IPS DF 19.7 (cell line): ENCODE measurements around the gene REEP3.

Source experiments
- DNase-seq: peaks from one replicate; pipeline ENCODE4 v3.0.0-alpha.2; 2013; ENCODE audit warnings: low read depth, low spot score

REEP3 gene

GRCh38 chr10:63588436-63589167, 67.4 kb downstream of the REEP3 start:
- no peak for DNase-seq

- DNase-seq, result no peak
Measured at GRCh38 chr10:63591600-63592379, 70.6 kb downstream of the REEP3 start.

- no peak for DNase-seq
Measured at GRCh38 chr10:63593576-63593975, 72.4 kb downstream of the REEP3 start.

DNA sequence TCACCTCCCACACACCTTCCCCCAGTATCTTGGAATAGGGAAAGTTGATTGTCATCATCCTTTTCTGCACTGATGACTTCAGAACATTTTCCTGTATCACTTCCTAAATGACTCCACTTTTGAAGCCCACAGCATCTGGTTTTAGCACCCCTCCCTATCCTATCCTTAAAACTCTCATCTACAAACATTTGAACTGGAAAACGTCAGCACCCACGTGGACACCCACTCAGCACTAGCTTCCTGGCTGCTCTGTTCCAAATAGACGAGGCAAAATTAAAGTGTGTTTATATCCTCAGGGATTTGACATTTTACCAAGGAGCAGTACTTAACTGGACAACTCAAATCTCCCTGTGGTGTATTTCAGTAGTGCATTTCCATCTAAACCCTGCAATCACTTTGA, 73.9 kb downstream of the REEP3 start:
- DNase-seq, result no peak

DNA sequence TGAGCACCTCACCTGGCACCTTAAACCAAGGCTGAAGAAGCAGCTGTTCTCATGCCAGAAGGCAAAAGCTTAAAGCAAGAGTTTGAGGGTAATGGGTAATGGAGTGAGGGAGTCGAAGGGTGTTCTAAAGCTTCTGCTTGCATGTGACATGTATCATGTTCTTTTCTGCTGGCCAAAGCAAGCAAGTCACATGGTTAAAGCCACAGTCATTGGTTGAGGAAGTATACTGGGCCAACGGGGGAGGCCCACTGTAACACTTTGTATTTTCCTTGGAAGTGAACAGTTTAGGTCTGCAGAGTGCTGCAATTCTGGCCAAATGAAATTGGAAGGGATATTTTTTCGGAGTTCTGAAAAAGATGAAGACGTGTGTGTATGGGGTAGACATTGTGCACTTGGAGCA, 75.7 kb downstream of the REEP3 start:
- no peak for DNase-seq

DNA sequence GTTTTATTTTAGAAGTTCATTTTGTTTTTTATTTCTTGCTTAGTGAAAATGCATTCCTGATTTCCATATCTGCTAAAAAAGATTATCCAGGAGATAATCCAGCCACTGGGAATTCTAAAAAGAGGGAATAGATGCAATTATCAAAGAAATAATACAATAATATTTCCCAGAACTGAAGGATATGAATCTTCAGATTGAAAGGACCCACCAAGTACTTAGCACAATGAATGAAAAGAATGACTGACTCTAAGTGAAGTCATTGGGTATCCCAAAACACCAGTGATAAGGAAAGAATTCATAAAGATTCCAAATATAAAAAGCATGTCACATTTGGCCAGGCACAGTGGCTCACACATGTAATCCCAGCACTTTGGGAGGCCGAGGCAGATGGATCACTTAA, 79.3 kb downstream of the REEP3 start:
- DNase-seq, result no peak

DNA sequence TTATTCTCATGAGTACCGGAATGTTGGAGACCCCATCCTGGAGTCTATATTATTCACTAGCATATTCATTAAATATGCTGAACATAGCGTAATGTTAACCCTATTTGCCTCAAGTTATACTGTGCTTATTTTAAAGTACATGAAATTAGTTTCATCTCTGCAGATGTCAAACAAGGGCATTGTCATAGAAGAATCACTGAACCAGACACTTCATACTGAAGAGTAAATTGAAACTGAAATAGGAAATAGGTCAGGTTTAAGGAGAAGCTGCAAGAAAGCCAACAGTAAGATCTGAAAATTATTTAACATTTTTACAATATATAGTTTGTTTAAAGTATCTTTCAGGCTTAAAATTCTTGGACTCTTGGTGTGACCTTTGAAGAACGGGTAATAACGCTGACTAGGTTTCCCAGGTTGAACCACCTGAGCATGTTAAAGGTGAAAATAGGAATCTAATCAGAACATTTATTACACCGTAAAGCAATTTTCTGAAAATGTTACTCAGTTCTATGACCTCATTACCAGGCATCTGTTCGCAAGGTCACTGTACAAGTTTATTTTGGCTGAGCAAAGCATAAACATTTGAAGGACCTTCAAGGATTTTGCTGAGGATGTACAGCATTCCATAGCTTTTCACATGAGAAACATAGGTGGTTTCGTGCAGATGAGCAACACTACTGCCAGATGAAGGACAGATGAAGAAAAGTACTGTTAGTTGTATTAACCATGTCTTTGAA, 82.7 kb downstream of the REEP3 start:
- no peak for DNase-seq

GRCh38 chr10:63605197-63605967, 84.2 kb downstream of the REEP3 start:
- DNase-seq, result peak; percentile 28

GRCh38 chr10:63608511-63608910, 87.3 kb downstream of the REEP3 start:
- DNase-seq, result no peak

GRCh38 chr10:63611078-63611477, 89.9 kb downstream of the REEP3 start:
- no peak for DNase-seq

DNA sequence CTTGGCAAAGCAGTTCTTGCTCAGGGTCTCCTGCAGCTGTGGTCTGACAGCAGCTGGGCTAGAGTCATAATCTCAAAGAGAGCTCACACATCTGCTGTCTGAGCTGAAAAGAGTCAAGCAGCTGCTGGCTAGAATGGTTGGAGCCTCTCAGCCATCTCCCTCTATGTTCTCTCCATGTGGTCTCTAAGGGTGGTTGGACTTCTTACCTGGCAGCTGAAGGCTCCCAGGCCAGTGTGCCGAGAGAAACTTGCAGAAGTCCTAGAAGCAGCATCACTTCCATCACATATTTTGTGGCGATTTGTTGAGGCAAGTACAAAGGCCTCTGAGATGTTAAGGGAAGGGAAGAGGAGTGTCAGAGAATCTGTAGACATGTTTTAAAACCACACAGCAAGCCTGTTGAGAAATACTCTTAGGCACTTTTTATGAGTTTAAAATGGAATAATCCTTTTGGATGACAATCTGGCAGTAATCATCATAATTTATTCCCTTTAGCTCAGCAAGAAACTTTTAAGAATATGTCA, 93.2 kb downstream of the REEP3 start:
- DNase-seq, result no peak

DNA sequence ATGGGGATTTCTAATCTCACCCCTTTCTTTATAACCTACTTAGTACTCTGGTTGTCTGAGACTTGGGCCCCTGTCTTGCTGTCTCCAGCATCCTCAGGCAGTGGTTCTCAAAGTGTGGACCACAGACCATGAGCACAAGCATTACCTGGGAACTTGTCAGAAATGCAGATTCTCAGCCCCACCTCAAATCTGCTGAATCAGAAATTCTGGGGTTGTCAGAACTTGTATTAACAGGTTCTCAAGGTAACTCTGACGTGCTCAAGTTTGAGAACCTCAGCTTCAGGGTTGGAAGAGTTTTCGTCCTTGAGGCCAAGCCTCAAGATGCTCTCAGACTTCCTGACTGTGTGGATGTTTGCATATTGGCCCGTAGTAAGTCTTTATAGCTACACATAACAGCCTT, 97.4 kb downstream of the REEP3 start:
- DNase-seq, result no peak

- DNase-seq, result no peak
Measured at GRCh38 chr10:63619426-63619825, 98.2 kb downstream of the REEP3 start.

GRCh38 chr10:63622097-63622496, 100.9 kb downstream of the REEP3 start:
- no peak for DNase-seq

DNA sequence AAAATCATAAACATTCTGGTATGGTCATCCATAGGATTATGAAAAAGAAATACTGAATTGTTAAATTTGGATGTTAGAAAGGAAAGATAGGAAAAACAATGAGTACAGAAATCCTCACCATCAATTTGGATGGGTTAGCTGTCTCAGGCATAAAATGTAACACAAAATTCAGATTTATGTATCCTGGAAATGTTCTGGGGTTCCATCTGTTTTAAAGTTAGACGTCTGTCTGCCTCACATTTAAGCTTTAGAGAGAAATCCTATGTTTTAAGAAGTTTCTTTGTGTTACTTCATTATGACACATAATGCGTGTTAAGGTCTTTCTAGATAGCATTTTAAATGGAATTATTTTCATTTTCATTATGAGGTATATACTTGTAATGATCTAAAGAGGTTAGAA, 103.5 kb downstream of the REEP3 start:
- DNase-seq, result no peak

GRCh38 chr10:63627396-63627795, 106.2 kb downstream of the REEP3 start:
- DNase-seq, result no peak

DNA sequence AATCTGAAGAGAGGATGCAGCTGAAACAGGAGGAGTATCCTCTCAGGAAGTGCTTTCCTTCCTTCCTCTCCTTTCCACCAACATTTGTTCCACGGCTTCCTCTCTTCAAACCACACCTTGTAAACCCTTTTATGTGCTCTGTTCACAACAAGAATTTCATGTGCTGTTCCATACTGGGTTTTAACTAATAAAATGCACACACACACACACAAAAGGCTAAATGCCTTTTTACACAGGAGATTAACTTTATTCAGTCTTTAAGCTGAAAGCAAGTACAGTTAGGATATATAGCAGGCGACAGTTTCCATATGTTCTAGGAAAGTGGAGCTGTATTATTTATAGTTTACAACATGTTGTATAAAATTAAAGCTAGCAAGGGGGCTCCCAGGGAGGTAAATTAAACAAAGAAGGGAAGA, 106.7 kb downstream of the REEP3 start:
- no peak for DNase-seq

DNA sequence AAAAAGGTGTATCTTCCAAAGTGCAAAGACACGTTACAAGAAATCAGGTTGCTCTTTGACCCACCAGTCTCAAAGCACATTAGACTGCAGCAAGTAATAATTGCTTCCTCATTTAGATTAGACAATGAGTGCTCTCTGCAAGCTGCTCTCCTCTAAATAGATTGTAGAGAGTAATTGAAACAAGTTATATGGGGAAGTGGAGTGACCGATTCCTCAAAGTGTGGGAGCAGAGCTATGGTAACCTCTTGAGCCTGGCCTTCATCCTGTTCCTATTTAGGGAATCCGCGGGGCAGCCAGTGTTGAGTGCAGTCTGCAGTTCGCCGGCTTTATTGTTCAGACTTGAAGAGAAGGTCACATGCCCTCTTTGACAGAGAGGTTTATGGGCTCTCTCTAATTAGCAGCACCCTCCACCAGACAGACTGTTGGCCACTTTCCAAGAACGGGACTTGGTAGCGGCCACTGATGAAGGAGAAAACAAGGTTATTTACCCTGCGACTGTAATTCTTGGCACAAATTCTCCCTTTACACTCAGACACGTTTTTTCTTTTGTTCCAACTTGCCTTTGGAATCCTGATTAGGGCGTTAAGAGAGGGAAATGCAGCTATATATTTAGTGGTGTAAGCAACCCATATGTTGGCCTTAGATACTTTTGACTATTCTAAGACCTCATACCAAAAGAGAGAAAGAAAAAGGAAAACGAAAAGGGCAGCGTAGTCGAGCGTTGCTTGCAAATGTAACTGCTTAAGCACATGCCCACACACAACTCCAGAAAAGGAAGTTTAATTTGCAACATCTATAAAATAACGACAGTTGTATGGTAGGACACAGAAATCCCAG, 107.5 kb downstream of the REEP3 start:
- no peak for DNase-seq

DNA sequence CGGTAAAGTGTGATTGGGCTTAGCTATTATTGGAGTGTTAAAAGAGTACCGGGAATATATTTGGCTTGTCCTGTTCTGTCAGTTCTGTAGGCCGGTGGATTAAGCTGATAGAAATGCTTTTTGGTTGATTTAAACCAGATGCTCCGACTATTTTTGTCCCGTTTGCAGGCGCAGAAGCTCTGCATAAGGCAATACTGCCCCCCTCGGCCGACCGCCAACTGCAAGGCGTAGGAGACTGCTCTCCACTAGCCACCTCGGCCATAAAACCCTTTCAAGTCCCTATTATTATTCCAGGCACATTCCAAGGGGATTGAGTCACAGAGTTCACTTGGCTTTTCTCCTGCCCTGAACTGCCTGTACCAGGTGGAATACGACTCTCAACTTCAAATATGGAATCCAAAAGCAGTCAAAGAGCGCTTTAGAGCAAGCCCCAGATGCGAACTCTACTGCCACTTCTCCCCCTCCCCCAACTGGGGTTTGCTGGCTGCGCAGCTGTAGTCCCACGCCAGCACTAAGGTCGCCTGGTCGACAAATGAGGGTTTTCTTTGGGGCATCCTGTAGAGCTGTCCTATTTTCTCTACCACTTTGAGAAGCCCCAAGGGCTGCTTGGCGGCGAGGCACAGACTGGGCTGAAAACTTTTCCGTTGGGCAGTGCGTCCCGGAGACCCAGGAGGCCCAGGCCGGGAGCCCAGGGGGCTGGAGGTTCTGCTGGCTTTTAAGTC, 108.3 kb downstream of the REEP3 start:
- peak; percentile 98 for DNase-seq
